ENCODE results near the gene ZNF512.
"Not testable (repeated sequence)": the region's sequence is repeated elsewhere in the genome, so short reads cannot be mapped to it uniquely, and the experiment has no call there.

ZNF512 gene

GRCh38 chr2:27582129-27582694 lies 630 bp upstream of the ZNF512 start:
- no peaks in the 10 kb centered on the region for H3K36me3 ChIP-seq (ENCODE audit: control insufficient read depth, insufficient read depth, low read length)
- no CpG with 5 or more reads among the region's 16 CpGs for WGBS (ENCODE audit: insufficient coverage, insufficient read length)
- no peaks in the 10 kb centered on the region for H3K9me3 ChIP-seq (ENCODE audit: control insufficient read depth, insufficient read depth, low read length)
- H3K27me3 ChIP-seq (ENCODE audit: control insufficient read depth, insufficient read depth, low read length): no peaks in the 10 kb centered on the region
- H3K4me3 ChIP-seq (ENCODE audit: low read length): no peak overlapping the region; the same call in 1 of the 2 replicates
- no peak overlapping the region for H3K27ac ChIP-seq (ENCODE audit: low read length)
- no peaks in the 10 kb centered on the region for H3K4me1 ChIP-seq (ENCODE audit: control insufficient read depth, insufficient read depth, low read length)
- DNase-seq (ENCODE audit: low read depth, low spot score): no peak

- H3K27me3 ChIP-seq (ENCODE audit: control insufficient read depth, insufficient read depth, low read length): no peaks in the 10 kb centered on the region
- DNase-seq (ENCODE audit: low read depth, low spot score): no peak
- no peaks in the 10 kb centered on the region for H3K36me3 ChIP-seq (ENCODE audit: control insufficient read depth, insufficient read depth, low read length)
- H3K4me3 ChIP-seq (ENCODE audit: low read length): peak overlapping the region; percentile 91; the same call in 1 of the 2 replicates
- no peaks in the 10 kb centered on the region for H3K9me3 ChIP-seq (ENCODE audit: control insufficient read depth, insufficient read depth, low read length)
- no peak overlapping the region for H3K27ac ChIP-seq (ENCODE audit: low read length)
- WGBS (ENCODE audit: insufficient coverage, insufficient read length): no CpG with 5 or more reads among the region's 12 CpGs
- H3K4me1 ChIP-seq (ENCODE audit: control insufficient read depth, insufficient read depth, low read length): no peaks in the 10 kb centered on the region
Measured at GRCh38 chr2:27583390-27583915, 611 bp downstream of the ZNF512 start.

- no peaks in the 10 kb centered on the region for H3K9me3 ChIP-seq (ENCODE audit: control insufficient read depth, insufficient read depth, low read length)
- H3K4me3 ChIP-seq (ENCODE audit: low read length): no peak overlapping the region
- WGBS (ENCODE audit: insufficient coverage, insufficient read length): 100% methylated on average over 2 of the region's 3 CpGs
- DNase-seq (ENCODE audit: low read depth, low spot score): no peak
- no peaks in the 10 kb centered on the region for H3K27me3 ChIP-seq (ENCODE audit: control insufficient read depth, insufficient read depth, low read length)
- H3K36me3 ChIP-seq (ENCODE audit: control insufficient read depth, insufficient read depth, low read length): no peaks in the 10 kb centered on the region
- H3K27ac ChIP-seq (ENCODE audit: low read length): no peak overlapping the region
- no peaks in the 10 kb centered on the region for H3K4me1 ChIP-seq (ENCODE audit: control insufficient read depth, insufficient read depth, low read length)
Measured at GRCh38 chr2:27584597-27584996, 1.8 kb downstream of the ZNF512 start.

GRCh38 chr2:27587025-27587424 lies 4.2 kb downstream of the ZNF512 start:
- no CpG with 5 or more reads among the region's 2 CpGs for WGBS (ENCODE audit: insufficient coverage, insufficient read length)
- Histone ChIP-seq H3K27ac (ENCODE audit: low read length) (no peak overlapping the region), H3K4me1 (ENCODE audit: control insufficient read depth, insufficient read depth, low read length) (no peaks in the 10 kb centered on the region), H3K36me3 (ENCODE audit: control insufficient read depth, insufficient read depth, low read length) (no peaks in the 10 kb centered on the region), H3K4me3 (ENCODE audit: low read length) (no peak overlapping the region), H3K27me3 (ENCODE audit: control insufficient read depth, insufficient read depth, low read length) (no peaks in the 10 kb centered on the region), H3K9me3 (ENCODE audit: control insufficient read depth, insufficient read depth, low read length) (no peaks in the 10 kb centered on the region)
- DNase-seq (ENCODE audit: low read depth, low spot score): no peak

- Histone ChIP-seq H3K4me3 (ENCODE audit: low read length) (no peak overlapping the region), H3K36me3 (ENCODE audit: control insufficient read depth, insufficient read depth, low read length) (no peaks in the 10 kb centered on the region; the same call in 1 of the 2 replicates), H3K4me1 (ENCODE audit: control insufficient read depth, insufficient read depth, low read length) (no peaks in the 10 kb centered on the region), H3K9me3 (ENCODE audit: control insufficient read depth, insufficient read depth, low read length) (peaks cover under 1% of the 10 kb centered on the region), H3K27me3 (ENCODE audit: control insufficient read depth, insufficient read depth, low read length) (no peaks in the 10 kb centered on the region), H3K27ac (ENCODE audit: low read length) (no peak overlapping the region)
- no CpG with 5 or more reads among the region's 2 CpGs for WGBS (ENCODE audit: insufficient coverage, insufficient read length)
- DNase-seq (ENCODE audit: low read depth, low spot score): no peak
Measured at GRCh38 chr2:27588308-27588707, 5.5 kb downstream of the ZNF512 start.

GRCh38 chr2:27591745-27592144 lies 8.9 kb downstream of the ZNF512 start:
- WGBS (ENCODE audit: insufficient coverage, insufficient read length): no CpG with 5 or more reads among the region's 3 CpGs
- H3K9me3 ChIP-seq (ENCODE audit: control insufficient read depth, insufficient read depth, low read length): peaks cover 2% of the 10 kb centered on the region
- H3K27me3 ChIP-seq (ENCODE audit: control insufficient read depth, insufficient read depth, low read length): no peaks in the 10 kb centered on the region
- H3K27ac ChIP-seq (ENCODE audit: low read length): no peak overlapping the region
- H3K4me1 ChIP-seq (ENCODE audit: control insufficient read depth, insufficient read depth, low read length): no peaks in the 10 kb centered on the region
- no peaks in the 10 kb centered on the region; the same call in 1 of the 2 replicates for H3K36me3 ChIP-seq (ENCODE audit: control insufficient read depth, insufficient read depth, low read length)
- no peak overlapping the region for H3K4me3 ChIP-seq (ENCODE audit: low read length)
- DNase-seq (ENCODE audit: low read depth, low spot score): no peak

- H3K27ac ChIP-seq (ENCODE audit: low read length): no peak overlapping the region
Measured at GRCh38 chr2:27593240-27593639, 10.4 kb downstream of the ZNF512 start.

GRCh38 chr2:27594020-27594703 lies 11.3 kb downstream of the ZNF512 start:
- no CpG with 5 or more reads among the region's 45 CpGs for WGBS (ENCODE audit: insufficient coverage, insufficient read length)
- not testable (repeated sequence) for DNase-seq (ENCODE audit: low read depth, low spot score)

More at GRCh38 chr2:27593240-27593639, 10.4 kb downstream of the ZNF512 start:
- H3K4me3 ChIP-seq (ENCODE audit: low read length): no peak overlapping the region
- no CpG with 5 or more reads among the region's 2 CpGs for WGBS (ENCODE audit: insufficient coverage, insufficient read length)
- no peak for DNase-seq (ENCODE audit: low read depth, low spot score)
- peaks cover 2% of the 10 kb centered on the region for H3K9me3 ChIP-seq (ENCODE audit: control insufficient read depth, insufficient read depth, low read length)
- H3K27me3 ChIP-seq (ENCODE audit: control insufficient read depth, insufficient read depth, low read length): no peaks in the 10 kb centered on the region
- no peaks in the 10 kb centered on the region for H3K4me1 ChIP-seq (ENCODE audit: control insufficient read depth, insufficient read depth, low read length)
- no peaks in the 10 kb centered on the region; the same call in 1 of the 2 replicates for H3K36me3 ChIP-seq (ENCODE audit: control insufficient read depth, insufficient read depth, low read length)

GRCh38 chr2:27595412-27595811 lies 12.6 kb downstream of the ZNF512 start:
- not testable (repeated sequence) for H3K27ac ChIP-seq (ENCODE audit: low read length); DNase-seq (ENCODE audit: low read depth, low spot score); H3K4me1 ChIP-seq (ENCODE audit: control insufficient read depth, insufficient read depth, low read length); H3K4me3 ChIP-seq (ENCODE audit: low read length); H3K9me3 ChIP-seq (ENCODE audit: control insufficient read depth, insufficient read depth, low read length); H3K36me3 ChIP-seq (ENCODE audit: control insufficient read depth, insufficient read depth, low read length); H3K27me3 ChIP-seq (ENCODE audit: control insufficient read depth, insufficient read depth, low read length)
- no CpG with 5 or more reads among the region's 9 CpGs for WGBS (ENCODE audit: insufficient coverage, insufficient read length)

More at GRCh38 chr2:27594020-27594703, 11.3 kb downstream of the ZNF512 start:
- not testable (repeated sequence) for H3K9me3 ChIP-seq (ENCODE audit: control insufficient read depth, insufficient read depth, low read length); H3K27ac ChIP-seq (ENCODE audit: low read length); H3K27me3 ChIP-seq (ENCODE audit: control insufficient read depth, insufficient read depth, low read length); H3K36me3 ChIP-seq (ENCODE audit: control insufficient read depth, insufficient read depth, low read length); H3K4me3 ChIP-seq (ENCODE audit: low read length); H3K4me1 ChIP-seq (ENCODE audit: control insufficient read depth, insufficient read depth, low read length)

GRCh38 chr2:27596627-27597026 lies 13.8 kb downstream of the ZNF512 start:
- H3K4me3 ChIP-seq (ENCODE audit: low read length): no peak overlapping the region
- no peak for DNase-seq (ENCODE audit: low read depth, low spot score)
- H3K36me3 ChIP-seq (ENCODE audit: control insufficient read depth, insufficient read depth, low read length): no peaks in the 10 kb centered on the region; the same call in 1 of the 2 replicates
- H3K27me3 ChIP-seq (ENCODE audit: control insufficient read depth, insufficient read depth, low read length): no peaks in the 10 kb centered on the region
- no peaks in the 10 kb centered on the region for H3K4me1 ChIP-seq (ENCODE audit: control insufficient read depth, insufficient read depth, low read length)
- H3K27ac ChIP-seq (ENCODE audit: low read length): no peak overlapping the region
- no CpG with 5 or more reads among the region's 1 CpG for WGBS (ENCODE audit: insufficient coverage, insufficient read length)
- H3K9me3 ChIP-seq (ENCODE audit: control insufficient read depth, insufficient read depth, low read length): peaks cover 2% of the 10 kb centered on the region
